Activated naive CD8-positive, alpha-beta T cell (primary cell): Measurements from ENCODE around the gene LRRC8C.
A peak's percentile ranks its signal among the peaks of the same experiment; 100 is the strongest.
"Not testable (repeated sequence)": the region's sequence is repeated elsewhere in the genome, so short reads cannot be mapped to it uniquely, and the experiment has no call there.

Experiments used
- H3K27ac Mint-ChIP-seq: one replicate; pipeline ENCODE4 v1.8.0; 2021; ENCODE audit warnings: mixed read lengths
- H3K27me3 Mint-ChIP-seq: one replicate; pipeline ENCODE4 v1.8.0; 2021; ENCODE audit warnings: mixed read lengths
- H3K36me3 Mint-ChIP-seq: one replicate; pipeline ENCODE4 v1.8.0; 2021; ENCODE audit warnings: mixed read lengths
- H3K4me1 Mint-ChIP-seq: one replicate; pipeline ENCODE4 v1.8.0; 2021; ENCODE audit warnings: low read depth, mixed read lengths
- H3K4me3 Mint-ChIP-seq: one replicate; pipeline ENCODE4 v1.8.0; 2021; ENCODE audit warnings: mild to moderate bottlenecking, mixed read lengths
- H3K9me3 Mint-ChIP-seq: one replicate; pipeline ENCODE4 v1.8.0; 2021; ENCODE audit warnings: low read depth, mixed read lengths

LRRC8C gene

GRCh38 chr1:89616844-89617627 lies 15.9 kb upstream of the LRRC8C start:
- peak overlapping the region; percentile 7 for H3K27ac Mint-ChIP-seq

DNA sequence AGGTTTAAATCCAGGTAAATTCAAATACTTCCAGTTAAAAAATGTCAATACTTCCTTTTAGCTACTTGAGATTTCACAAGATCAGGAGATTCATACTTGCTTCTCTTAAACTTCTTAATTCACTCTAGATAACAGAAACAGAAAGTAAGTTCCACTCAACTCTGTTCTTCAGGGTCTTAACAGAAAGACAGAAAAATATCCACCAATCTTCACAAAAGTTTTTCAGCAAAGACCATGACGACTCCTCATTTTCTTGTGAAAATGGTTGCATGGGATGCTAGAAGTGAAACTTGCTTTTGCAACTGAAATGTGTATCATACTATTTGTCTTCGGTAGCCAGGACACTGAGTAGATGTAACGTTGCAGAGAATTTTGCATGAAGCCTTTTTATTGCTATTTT lies 12.3 kb upstream of the LRRC8C start:
- Mint-ChIP-seq H3K4me1 (peaks cover 65% of the 10 kb centered on the region), H3K27me3 (no peaks in the 10 kb centered on the region), H3K4me3 (peak overlapping the region; percentile 71), H3K9me3 (peaks cover 4% of the 10 kb centered on the region), H3K36me3 (peaks cover 41% of the 10 kb centered on the region), H3K27ac (peak overlapping the region; percentile 87)

More at GRCh38 chr1:89616844-89617627, 15.9 kb upstream of the LRRC8C start:
- Mint-ChIP-seq H3K36me3 (peaks cover 40% of the 10 kb centered on the region), H3K27me3 (no peaks in the 10 kb centered on the region), H3K4me3 (no peak overlapping the region), H3K9me3 (peaks cover 4% of the 10 kb centered on the region), H3K4me1 (peaks cover 83% of the 10 kb centered on the region)

- peaks cover 25% of the 10 kb centered on the region for H3K36me3 Mint-ChIP-seq
- peak overlapping the region; percentile 28 for H3K27ac Mint-ChIP-seq
- no peak overlapping the region for H3K4me3 Mint-ChIP-seq
- H3K27me3 Mint-ChIP-seq: no peaks in the 10 kb centered on the region
- peaks cover 65% of the 10 kb centered on the region for H3K4me1 Mint-ChIP-seq
- peaks cover 4% of the 10 kb centered on the region for H3K9me3 Mint-ChIP-seq
These were observed 10.0 kb upstream of the LRRC8C start for GRCh38 chr1:89622895-89623294.

DNA sequence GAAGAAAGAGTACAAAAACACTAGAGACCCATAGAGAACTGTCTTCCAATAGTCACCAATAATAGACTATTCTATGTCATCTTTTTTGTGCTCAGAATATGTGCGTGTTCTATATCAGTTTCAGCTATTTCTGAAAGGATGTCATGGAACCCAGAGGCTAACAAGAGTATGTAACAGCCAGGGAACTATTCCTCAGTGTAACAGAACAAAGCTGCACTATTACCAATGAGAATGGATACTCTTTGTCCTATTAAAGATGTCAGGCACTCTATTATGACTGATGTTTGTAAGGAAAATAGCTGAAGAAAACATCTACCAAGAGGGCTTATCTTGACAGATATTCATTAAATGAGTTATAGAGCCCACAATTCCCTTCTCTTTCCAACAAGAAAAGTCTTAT lies 8.6 kb upstream of the LRRC8C start:
- Mint-ChIP-seq H3K9me3 (no peaks in the 10 kb centered on the region), H3K4me1 (peaks cover 71% of the 10 kb centered on the region), H3K27ac (no peak overlapping the region)

DNA sequence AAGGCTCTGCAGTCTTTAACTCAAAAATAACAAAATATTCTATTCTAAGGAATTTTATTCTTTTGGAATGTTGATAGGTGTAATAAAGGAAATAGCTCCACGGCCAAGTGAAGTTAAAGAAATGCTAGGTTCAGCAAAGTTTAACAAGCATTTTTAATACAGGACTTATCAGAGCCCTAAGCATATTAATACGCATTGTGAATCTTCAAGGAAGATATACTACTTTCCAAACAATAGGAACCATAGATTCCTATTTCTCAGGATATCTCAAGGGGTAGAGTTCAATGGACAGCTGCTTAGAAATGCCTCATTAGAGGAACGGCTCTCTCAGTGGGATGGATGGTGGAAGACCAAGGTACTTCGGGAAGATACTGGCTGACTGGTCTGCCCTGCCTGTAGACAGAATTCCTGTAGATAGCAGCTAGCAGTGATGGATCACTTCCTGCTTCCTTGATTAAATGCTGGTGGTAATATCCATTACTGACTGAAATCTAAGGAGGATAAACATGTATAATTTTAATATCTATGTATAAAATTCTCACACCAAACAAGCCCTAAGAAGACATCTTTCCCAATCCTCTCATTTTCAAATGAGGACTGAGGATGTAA lies 8.1 kb upstream of the LRRC8C start:
- no peaks in the 10 kb centered on the region for H3K9me3 Mint-ChIP-seq
- H3K36me3 Mint-ChIP-seq: peaks cover 18% of the 10 kb centered on the region
- peaks cover 72% of the 10 kb centered on the region for H3K4me1 Mint-ChIP-seq
- H3K27ac Mint-ChIP-seq: no peak overlapping the region
- H3K27me3 Mint-ChIP-seq: no peaks in the 10 kb centered on the region
- no peak overlapping the region for H3K4me3 Mint-ChIP-seq

More for the DNA sequence above, 8.6 kb upstream of the LRRC8C start:
- Mint-ChIP-seq H3K4me3 (no peak overlapping the region), H3K27me3 (no peaks in the 10 kb centered on the region), H3K36me3 (peaks cover 18% of the 10 kb centered on the region)

- peaks cover 12% of the 10 kb centered on the region for H3K36me3 Mint-ChIP-seq
- H3K9me3 Mint-ChIP-seq: no peaks in the 10 kb centered on the region
- peak overlapping the region; percentile 90 for H3K27ac Mint-ChIP-seq
These were observed 5.3 kb upstream of the LRRC8C start for GRCh38 chr1:89627596-89627962.

DNA sequence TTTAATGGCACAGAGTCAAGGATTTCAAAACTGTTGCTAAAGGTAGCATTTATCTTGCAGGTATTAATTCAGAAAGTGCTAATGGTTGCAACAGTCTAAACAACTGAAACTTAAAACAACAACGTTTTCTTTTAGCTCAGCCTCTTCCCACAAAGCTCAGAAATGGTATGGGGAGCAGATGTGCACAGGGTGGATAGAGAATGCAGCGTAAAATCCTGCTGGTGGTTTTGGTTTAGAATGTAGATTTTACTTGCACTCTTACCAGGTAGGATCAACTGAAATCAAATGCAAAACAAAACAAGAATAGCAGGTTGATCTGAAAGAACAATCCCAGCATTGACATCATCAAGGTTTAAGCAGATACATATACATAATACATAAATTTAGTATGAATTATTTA lies 3.8 kb upstream of the LRRC8C start:
- Mint-ChIP-seq H3K36me3 (peaks cover 13% of the 10 kb centered on the region), H3K9me3 (no peaks in the 10 kb centered on the region), H3K4me1 (peaks cover 70% of the 10 kb centered on the region), H3K27ac (peak overlapping the region; percentile 96), H3K27me3 (no peaks in the 10 kb centered on the region), H3K4me3 (peak overlapping the region; percentile 52)

More at GRCh38 chr1:89627596-89627962, 5.3 kb upstream of the LRRC8C start:
- H3K4me1 Mint-ChIP-seq: peaks cover 78% of the 10 kb centered on the region
- peak overlapping the region; percentile 55 for H3K4me3 Mint-ChIP-seq
- H3K27me3 Mint-ChIP-seq: no peaks in the 10 kb centered on the region

GRCh38 chr1:89629600-89629999 lies 3.3 kb upstream of the LRRC8C start:
- H3K27me3 Mint-ChIP-seq, H3K9me3 Mint-ChIP-seq: not testable (repeated sequence)
- peak overlapping the region; percentile 96 for H3K27ac Mint-ChIP-seq
- peaks cover 16% of the 10 kb centered on the region for H3K36me3 Mint-ChIP-seq
- peaks cover 71% of the 10 kb centered on the region for H3K4me1 Mint-ChIP-seq
- peak overlapping the region; percentile 52 for H3K4me3 Mint-ChIP-seq

DNA sequence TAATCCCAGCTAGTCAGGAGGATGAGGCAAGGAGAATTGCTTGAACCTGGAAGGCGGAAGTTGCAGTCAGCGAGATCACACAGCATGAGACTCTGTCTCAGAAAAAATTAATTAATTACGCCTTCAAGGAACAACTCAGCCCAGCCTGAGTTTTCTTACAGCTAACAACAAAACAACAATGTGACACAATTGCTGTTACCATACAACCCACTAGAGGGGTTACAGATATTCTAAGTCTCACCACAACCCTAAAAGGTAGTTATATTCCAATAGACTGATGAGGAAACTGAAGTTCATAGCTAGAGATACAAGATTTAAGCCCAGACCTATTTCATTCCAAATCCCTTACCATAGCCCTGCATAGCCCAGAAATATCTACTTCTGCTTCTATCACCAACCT lies 2.9 kb upstream of the LRRC8C start:
- peaks cover 70% of the 10 kb centered on the region for H3K4me1 Mint-ChIP-seq
- H3K27me3 Mint-ChIP-seq: no peaks in the 10 kb centered on the region
- peak overlapping the region; percentile 95 for H3K4me3 Mint-ChIP-seq
- H3K27ac Mint-ChIP-seq: peak overlapping the region; percentile 96
- peaks cover 15% of the 10 kb centered on the region for H3K36me3 Mint-ChIP-seq
- no peaks in the 10 kb centered on the region for H3K9me3 Mint-ChIP-seq

DNA sequence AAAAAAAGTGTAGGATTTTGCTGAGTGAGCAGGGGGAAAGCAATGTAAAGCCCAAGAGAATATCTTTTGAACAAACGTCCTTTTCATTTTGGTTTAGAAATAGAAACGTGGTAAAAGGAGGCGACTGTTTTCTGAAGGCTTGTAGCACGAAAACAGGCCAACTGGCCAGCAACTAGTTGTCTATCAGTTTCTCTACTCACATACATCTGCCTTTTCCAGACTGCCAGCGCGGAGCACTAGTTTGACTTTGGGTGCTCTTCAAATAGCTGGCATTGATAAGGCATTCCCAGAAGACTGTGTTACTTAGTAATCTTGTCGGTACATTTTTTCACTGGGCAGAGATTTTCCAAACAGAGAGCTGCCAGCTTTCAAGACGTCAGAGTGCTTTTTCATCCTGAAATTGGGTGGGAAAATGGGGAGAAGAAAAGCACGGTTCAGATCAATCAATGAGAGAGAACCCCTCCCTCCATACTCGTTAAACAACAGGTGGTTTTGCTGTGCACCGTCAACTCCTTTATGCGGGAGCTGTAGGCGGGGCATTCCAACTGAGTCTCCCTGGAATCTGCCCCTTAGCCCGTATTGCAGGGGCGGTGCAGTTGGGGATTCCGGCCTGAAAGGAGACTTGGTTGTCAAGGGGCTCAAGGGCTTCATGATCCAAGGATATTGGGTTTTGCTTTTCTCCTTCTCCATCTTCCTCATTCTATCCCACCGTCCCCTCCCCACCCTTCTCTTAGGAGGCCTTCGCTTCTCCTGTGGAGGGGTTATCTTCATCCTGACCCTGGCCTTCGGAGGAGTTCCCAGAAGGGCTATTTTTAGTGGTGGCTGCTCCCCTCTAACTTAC lies 884 bp upstream of the LRRC8C start:
- peaks cover 70% of the 10 kb centered on the region for H3K4me1 Mint-ChIP-seq

GRCh38 chr1:89633248-89633799 lies 404 bp downstream of the LRRC8C start:
- Mint-ChIP-seq H3K4me3 (peak overlapping the region; percentile 94), H3K9me3 (no peaks in the 10 kb centered on the region), H3K36me3 (peaks cover 29% of the 10 kb centered on the region), H3K27me3 (no peaks in the 10 kb centered on the region), H3K4me1 (peaks cover 70% of the 10 kb centered on the region), H3K27ac (peak overlapping the region; percentile 99)

More for the DNA sequence above, 884 bp upstream of the LRRC8C start:
- Mint-ChIP-seq H3K4me3 (peak overlapping the region; percentile 95), H3K27me3 (no peaks in the 10 kb centered on the region), H3K36me3 (peaks cover 16% of the 10 kb centered on the region), H3K27ac (peak overlapping the region; percentile 96), H3K9me3 (no peaks in the 10 kb centered on the region)

GRCh38 chr1:89633800-89634625 lies 1.1 kb downstream of the LRRC8C start:
- Mint-ChIP-seq H3K27me3 (no peaks in the 10 kb centered on the region), H3K36me3 (peaks cover 29% of the 10 kb centered on the region), H3K27ac (peak overlapping the region; percentile 99), H3K9me3 (no peaks in the 10 kb centered on the region), H3K4me3 (peak overlapping the region; percentile 94), H3K4me1 (peaks cover 67% of the 10 kb centered on the region)

- H3K9me3 Mint-ChIP-seq: no peaks in the 10 kb centered on the region
- peak overlapping the region; percentile 94 for H3K4me3 Mint-ChIP-seq
- no peaks in the 10 kb centered on the region for H3K27me3 Mint-ChIP-seq
- peaks cover 69% of the 10 kb centered on the region for H3K4me1 Mint-ChIP-seq
- peaks cover 26% of the 10 kb centered on the region for H3K36me3 Mint-ChIP-seq
- peak overlapping the region; percentile 88 for H3K27ac Mint-ChIP-seq
These were observed 3.2 kb downstream of the LRRC8C start for GRCh38 chr1:89635825-89636815.
